NB4 (cell line): ENCODE results near the gene LDLRAD4.

Experiments used
- DNase-seq: peaks from one replicate; pipeline ENCODE4 v3.0.0; 2010; ENCODE audit warnings: low read depth
- H3K4me3 ChIP-seq: one replicate; pipeline ENCODE4 v1.5.1; 2011; ENCODE audit warnings: mild to moderate bottlenecking, low read depth, low read length, moderate library complexity
- CTCF ChIP-seq: IDR thresholded peaks from one replicate; pipeline ENCODE4 v1.5.1; 2012; ENCODE audit warnings: low read depth, low read length
- MAX ChIP-seq: IDR thresholded peaks from 2 replicates; pipeline ENCODE4 v1.6.1; 2011; ENCODE audit warnings: low read depth, low read length
- MYC ChIP-seq: IDR thresholded peaks from 2 replicates; pipeline ENCODE4 v1.6.1; 2011; ENCODE audit warnings: low read depth, low read length
- POLR2A ChIP-seq: IDR thresholded peaks from 2 replicates; pipeline ENCODE4 v1.6.1; 2011; ENCODE audit warnings: mild to moderate bottlenecking; ENCODE audit not compliant: insufficient read length; ENCODE audit errors: extremely low read depth

The LDLRAD4 gene

GRCh38 chr18:13572148-13572547, 353.6 kb downstream of the LDLRAD4 start:
- no peak overlapping the region for H3K4me3 ChIP-seq
- DNase-seq, result no peak
- TF ChIP-seq CTCF, result no peak
- TF ChIP-seq MYC, result no peak
- TF ChIP-seq POLR2A, result no peak
- TF ChIP-seq MAX, result no peak

- no peak for DNase-seq
- TF ChIP-seq MAX, result no peak
- TF ChIP-seq CTCF, result no peak
- TF ChIP-seq MYC, result no peak
- TF ChIP-seq POLR2A, result no peak
- no peak overlapping the region for H3K4me3 ChIP-seq
Measured at GRCh38 chr18:13572721-13573120, 354.2 kb downstream of the LDLRAD4 start.

GRCh38 chr18:13573750-13574149, 355.2 kb downstream of the LDLRAD4 start:
- H3K4me3 ChIP-seq, result no peak overlapping the region
- TF ChIP-seq MYC, result no peak
- TF ChIP-seq POLR2A, result no peak
- no peak for TF ChIP-seq MAX
- no peak for TF ChIP-seq CTCF
- DNase-seq, result no peak

GRCh38 chr18:13574355-13574754, 355.8 kb downstream of the LDLRAD4 start:
- H3K4me3 ChIP-seq, result no peak overlapping the region
- DNase-seq, result no peak
- TF ChIP-seq MAX (no peak), CTCF (no peak), POLR2A (no peak), MYC (no peak)

GRCh38 chr18:13574761-13575160, 356.2 kb downstream of the LDLRAD4 start:
- TF ChIP-seq MAX (no peak), MYC (no peak), POLR2A (no peak), CTCF (no peak)
- no peak for DNase-seq
- no peak overlapping the region for H3K4me3 ChIP-seq

- H3K4me3 ChIP-seq, result no peak overlapping the region
- DNase-seq, result no peak
- TF ChIP-seq MYC, result no peak
- TF ChIP-seq POLR2A, result no peak
- TF ChIP-seq MAX, result no peak
- no peak for TF ChIP-seq CTCF
Measured at GRCh38 chr18:13576598-13576997, 358.0 kb downstream of the LDLRAD4 start.
